Chondrocyte (in vitro differentiated cells): ENCODE measurements around the gene TUBB3. TPM values are rescaled to one million over a fixed set of nuclear protein-coding genes. Genes with fewer than 3 reads are reported as not detected.

Experiments used
- DNase-seq: peaks from one replicate; pipeline ENCODE4 v3.0.0; 2021; ENCODE audit warnings: mixed read lengths, low spot score
- H3K27ac Mint-ChIP-seq: one replicate; pipeline ENCODE4 v1.8.0; 2021; ENCODE audit warnings: mild to moderate bottlenecking, moderate library complexity, mixed read lengths; ENCODE audit not compliant: unreplicated experiment
- H3K27me3 Mint-ChIP-seq: 2 replicates; pipeline ENCODE4 v1.8.0; 2021; ENCODE audit warnings: low read depth, mixed read lengths
- H3K36me3 Mint-ChIP-seq: 2 replicates; pipeline ENCODE4 v1.8.0; 2021; ENCODE audit warnings: low read depth, mixed read lengths
- H3K4me1 Mint-ChIP-seq: 2 replicates; pipeline ENCODE4 v1.8.0; 2021; ENCODE audit warnings: low read depth, mild to moderate bottlenecking, mixed read lengths
- H3K4me3 Mint-ChIP-seq: one replicate; pipeline ENCODE4 v1.8.0; 2021; ENCODE audit warnings: mild to moderate bottlenecking, moderate library complexity, mixed read lengths; ENCODE audit not compliant: unreplicated experiment
- H3K9me3 Mint-ChIP-seq: 2 replicates; pipeline ENCODE4 v1.8.0; 2021; ENCODE audit warnings: low read depth, mixed read lengths
- CTCF ChIP-seq: fragments of 200-600 bp; sonication (generic); IDR thresholded peaks from 2 replicates; pipeline ENCODE4 v1.5.0; 2021; ENCODE audit warnings: antibody characterized with exemption, mild to moderate bottlenecking, moderate library complexity
- total RNA-seq: library from RNA; stranded (reverse); gene quantifications from 3 replicates; pipeline ENCODE4 v1.2.1, GENCODE V29; 2021

The TUBB3 gene
- total RNA-seq, 1 donor from 2014 or later: 104 TPM

GRCh38 chr16:89918453-89919347 lies 4.4 kb upstream of the TUBB3 start, which contains the start of gene MC1R:
MC1R (plus strand) TSS chr16:89918862; CDS start chr16:89919259, 397 bp downstream.
- H3K36me3 Mint-ChIP-seq: no peaks in the 10 kb centered on the region
- DNase-seq: no peak
- TF ChIP-seq CTCF: peak; percentile 79

GRCh38 chr16:89919535-89920406 lies 3.4 kb upstream of the TUBB3 start:
- Mint-ChIP-seq H3K4me3 (peak overlapping the region; percentile 15), H3K36me3 (no peaks in the 10 kb centered on the region)

More at GRCh38 chr16:89918453-89919347, 4.4 kb upstream of the TUBB3 start, which contains the start of gene MC1R:
- Mint-ChIP-seq H3K9me3 (no peaks in the 10 kb centered on the region), H3K4me1 (peaks cover 48% of the 10 kb centered on the region), H3K27me3 (no peaks in the 10 kb centered on the region), H3K27ac (peak within 1 kb of the TSS; percentile 77), H3K4me3 (peak within 1 kb of the TSS; percentile 71)

GRCh38 chr16:89920723-89921122 lies 2.4 kb upstream of the TUBB3 start:
- Mint-ChIP-seq H3K9me3 (no peaks in the 10 kb centered on the region), H3K27ac (peak overlapping the region; percentile 100), H3K4me3 (no peak overlapping the region), H3K27me3 (no peaks in the 10 kb centered on the region), H3K4me1 (peaks cover 59% of the 10 kb centered on the region), H3K36me3 (no peaks in the 10 kb centered on the region)
- DNase-seq: no peak
- no peak for TF ChIP-seq CTCF

More at GRCh38 chr16:89919535-89920406, 3.4 kb upstream of the TUBB3 start:
- peak; percentile 88 for DNase-seq
- Mint-ChIP-seq H3K27me3 (no peaks in the 10 kb centered on the region), H3K4me1 (peaks cover 51% of the 10 kb centered on the region), H3K27ac (peak overlapping the region; percentile 42), H3K9me3 (no peaks in the 10 kb centered on the region)
- TF ChIP-seq CTCF: no peak

GRCh38 chr16:89921131-89921701 lies 1.9 kb upstream of the TUBB3 start:
- peak overlapping the region; percentile 89 for H3K4me3 Mint-ChIP-seq
- no peaks in the 10 kb centered on the region for H3K36me3 Mint-ChIP-seq
- no peak for TF ChIP-seq CTCF
- no peak for DNase-seq
- peak overlapping the region; percentile 100 for H3K27ac Mint-ChIP-seq
- peaks cover 59% of the 10 kb centered on the region for H3K4me1 Mint-ChIP-seq
- H3K9me3 Mint-ChIP-seq: no peaks in the 10 kb centered on the region
- no peaks in the 10 kb centered on the region for H3K27me3 Mint-ChIP-seq
